Osteocyte (in vitro differentiated cells): Measurements from ENCODE around the gene PSME3. TPM values are rescaled to one million over a fixed set of nuclear protein-coding genes. Genes with fewer than 3 reads are reported as not detected.

Experiments
- DNase-seq: peaks from one replicate; pipeline ENCODE4 v3.0.0; 2021; ENCODE audit warnings: mixed read lengths; ENCODE audit not compliant: unreplicated experiment; ENCODE audit errors: extremely low spot score
- H3K27ac Mint-ChIP-seq: one replicate; pipeline ENCODE4 v1.8.0; 2021; ENCODE audit warnings: mild to moderate bottlenecking, mixed read lengths; ENCODE audit not compliant: unreplicated experiment
- H3K27me3 Mint-ChIP-seq: one replicate; pipeline ENCODE4 v1.8.0; 2021; ENCODE audit warnings: mixed read lengths; ENCODE audit not compliant: unreplicated experiment
- H3K36me3 Mint-ChIP-seq: one replicate; pipeline ENCODE4 v1.8.0; 2021; ENCODE audit warnings: mixed read lengths; ENCODE audit not compliant: unreplicated experiment
- H3K4me1 Mint-ChIP-seq: one replicate; pipeline ENCODE4 v1.8.0; 2021; ENCODE audit warnings: mixed read lengths; ENCODE audit not compliant: unreplicated experiment
- H3K4me3 Mint-ChIP-seq: one replicate; pipeline ENCODE4 v1.8.0; 2021; ENCODE audit warnings: mild to moderate bottlenecking, moderate library complexity, mixed read lengths; ENCODE audit not compliant: unreplicated experiment
- H3K9me3 Mint-ChIP-seq: one replicate; pipeline ENCODE4 v1.8.0; 2021; ENCODE audit warnings: mixed read lengths; ENCODE audit not compliant: unreplicated experiment
- CTCF ChIP-seq: fragments of 200-600 bp; sonication (generic); IDR thresholded peaks from 2 replicates; pipeline ENCODE4 v1.5.0; 2021; ENCODE audit warnings: antibody characterized with exemption, mild to moderate bottlenecking, moderate library complexity
- microRNA-seq: library from miRNA; unstranded; fragments of <30 nt; microRNA quantifications from one replicate; pipeline ENCODE4 v1.1.0, GENCODE V29; 2020; ENCODE audit not compliant: unreplicated experiment
- total RNA-seq: library from RNA; stranded (reverse); gene quantifications from 2 replicates; pipeline ENCODE4 v1.2.1, GENCODE V29; 2021

PSME3 gene
- total RNA-seq, 1 donor from 2014 or later, result 111 TPM

- no peak for TF ChIP-seq CTCF
- Mint-ChIP-seq H3K27ac (peak overlapping the region; percentile 76), H3K36me3 (no peaks in the 10 kb centered on the region), H3K4me3 (no peak overlapping the region), H3K4me1 (peaks cover 15% of the 10 kb centered on the region), H3K27me3 (peaks cover under 1% of the 10 kb centered on the region), H3K9me3 (no peaks in the 10 kb centered on the region)
- DNase-seq, result no peak
These were observed 58.4 kb downstream of the PSME3 start for GRCh38 chr17:42891539-42892152.

- Mint-ChIP-seq H3K9me3 (no peaks in the 10 kb centered on the region), H3K4me3 (no peak overlapping the region), H3K4me1 (peaks cover 15% of the 10 kb centered on the region), H3K27ac (no peak overlapping the region), H3K27me3 (no peaks in the 10 kb centered on the region), H3K36me3 (no peaks in the 10 kb centered on the region)
- no peak for DNase-seq
- TF ChIP-seq CTCF, result no peak
These were observed 60.2 kb downstream of the PSME3 start for GRCh38 chr17:42893359-42893758.

Small RNA genes lying within 50 kb of the gene (microRNA-seq; reads per million reads assigned to microRNA genes)
- gene MIR6781, result not detected

Other genes with a start within 250 kb of the PSME3 start
- gene RETREG3, start 224.0 kb upstream of the PSME3 start, total RNA-seq, result 80.1 and 85.0 TPM in 2 replicates
- 47.2 and 55.5 TPM in 2 replicates for gene TUBG1, start 223.7 kb upstream of the PSME3 start, total RNA-seq
- gene TUBG2, start 174.1 kb upstream of the PSME3 start, total RNA-seq, result 32.8 and 33.3 TPM in 2 replicates
- gene PLEKHH3, start 156.4 kb upstream of the PSME3 start, total RNA-seq, result 26.7 and 28.9 TPM in 2 replicates
- gene CCR10, start 151.6 kb upstream of the PSME3 start, total RNA-seq, result 1.2 and 1.6 TPM in 2 replicates
- 35.8 and 40.4 TPM in 2 replicates for gene CNTNAP1, start 150.9 kb upstream of the PSME3 start, total RNA-seq
- gene EZH1, start 88.4 kb upstream of the PSME3 start, total RNA-seq, result 44.8 and 47.6 TPM in 2 replicates
- 1.6 and 2.4 TPM in 2 replicates for gene RAMP2, start 72.2 kb upstream of the PSME3 start, total RNA-seq
- gene VPS25, start 59.9 kb upstream of the PSME3 start, total RNA-seq, result 63.9 and 66.1 TPM in 2 replicates
- gene WNK4, start 52.8 kb upstream of the PSME3 start, total RNA-seq, result 0.16 TPM in 2 replicates
- 51.2 and 51.5 TPM in 2 replicates for gene COA3, start 34.7 kb upstream of the PSME3 start, total RNA-seq
- 0.31 and 0.51 TPM in 2 replicates for gene CNTD1, start 34.5 kb upstream of the PSME3 start, total RNA-seq
- gene BECN1, start 9.1 kb upstream of the PSME3 start, total RNA-seq, result 68.1 and 69.1 TPM in 2 replicates
- 1.8 and 2.2 TPM in 2 replicates for gene AOC2, start 11.2 kb downstream of the PSME3 start, total RNA-seq
- gene AOC3, start 17.8 kb downstream of the PSME3 start, total RNA-seq, result 1.1 and 1.3 TPM in 2 replicates
- not detected in 2 replicates for gene G6PC1, start 67.4 kb downstream of the PSME3 start, total RNA-seq
- 44.5 and 50.6 TPM in 2 replicates for gene AARSD1, start 131.1 kb downstream of the PSME3 start, total RNA-seq
- 0.35 and 0.50 TPM in 2 replicates for gene PTGES3L, start 146.7 kb downstream of the PSME3 start, total RNA-seq
- gene RUNDC1, start 147.2 kb downstream of the PSME3 start, total RNA-seq, result 11.7 and 12.5 TPM in 2 replicates
- gene RPL27, start 165.0 kb downstream of the PSME3 start, total RNA-seq, result 956 and 1,010 TPM in 2 replicates
- 34.4 and 41.6 TPM in 2 replicates for gene IFI35, start 173.4 kb downstream of the PSME3 start, total RNA-seq
- gene VAT1, start 189.0 kb downstream of the PSME3 start, total RNA-seq, result 439 and 505 TPM in 2 replicates
- gene RND2, start 191.8 kb downstream of the PSME3 start, total RNA-seq, result 0.91 and 1.5 TPM in 2 replicates